Measurements from ENCODE around the gene HERPUD2.

Gene HERPUD2

DNA sequence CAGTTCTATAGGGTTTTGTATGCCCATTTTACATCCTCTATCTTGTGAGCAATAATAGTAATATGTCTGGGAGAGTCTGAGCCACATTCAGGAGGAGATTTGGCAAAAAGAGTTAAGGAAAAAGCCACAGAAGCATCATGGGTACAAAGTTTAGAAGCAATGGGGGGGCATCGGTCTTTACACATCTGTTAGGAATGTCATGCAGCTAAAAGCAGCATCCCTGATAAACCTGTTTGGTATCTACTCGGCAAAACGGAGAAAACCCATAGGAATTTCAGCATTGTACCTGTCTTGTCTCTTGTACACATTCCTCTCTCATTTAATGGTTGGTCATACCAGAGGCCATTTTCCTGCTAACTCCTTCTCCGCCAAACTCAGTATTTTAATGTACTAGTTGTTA is 12.5 kb upstream of the HERPUD2 start:
- TF ChIP-seq EP300 (IDR thresholded peaks at IDR 0.05; ENCODE audit: borderline replicate concordance) (no peak), ZBTB7A (IDR thresholded peaks at IDR 0.05; ENCODE audit: low read depth) (no peak), CREB1 (IDR thresholded peaks at IDR 0.05; ENCODE audit: low read depth) (no peak), RAD21 (IDR thresholded peaks at IDR 0.05; ENCODE audit: low read depth) (no peak), FOXM1 (IDR thresholded peaks at IDR 0.05; ENCODE audit: borderline replicate concordance, low read depth) (no peak)
- TF ChIP-seq, protein P1, sequence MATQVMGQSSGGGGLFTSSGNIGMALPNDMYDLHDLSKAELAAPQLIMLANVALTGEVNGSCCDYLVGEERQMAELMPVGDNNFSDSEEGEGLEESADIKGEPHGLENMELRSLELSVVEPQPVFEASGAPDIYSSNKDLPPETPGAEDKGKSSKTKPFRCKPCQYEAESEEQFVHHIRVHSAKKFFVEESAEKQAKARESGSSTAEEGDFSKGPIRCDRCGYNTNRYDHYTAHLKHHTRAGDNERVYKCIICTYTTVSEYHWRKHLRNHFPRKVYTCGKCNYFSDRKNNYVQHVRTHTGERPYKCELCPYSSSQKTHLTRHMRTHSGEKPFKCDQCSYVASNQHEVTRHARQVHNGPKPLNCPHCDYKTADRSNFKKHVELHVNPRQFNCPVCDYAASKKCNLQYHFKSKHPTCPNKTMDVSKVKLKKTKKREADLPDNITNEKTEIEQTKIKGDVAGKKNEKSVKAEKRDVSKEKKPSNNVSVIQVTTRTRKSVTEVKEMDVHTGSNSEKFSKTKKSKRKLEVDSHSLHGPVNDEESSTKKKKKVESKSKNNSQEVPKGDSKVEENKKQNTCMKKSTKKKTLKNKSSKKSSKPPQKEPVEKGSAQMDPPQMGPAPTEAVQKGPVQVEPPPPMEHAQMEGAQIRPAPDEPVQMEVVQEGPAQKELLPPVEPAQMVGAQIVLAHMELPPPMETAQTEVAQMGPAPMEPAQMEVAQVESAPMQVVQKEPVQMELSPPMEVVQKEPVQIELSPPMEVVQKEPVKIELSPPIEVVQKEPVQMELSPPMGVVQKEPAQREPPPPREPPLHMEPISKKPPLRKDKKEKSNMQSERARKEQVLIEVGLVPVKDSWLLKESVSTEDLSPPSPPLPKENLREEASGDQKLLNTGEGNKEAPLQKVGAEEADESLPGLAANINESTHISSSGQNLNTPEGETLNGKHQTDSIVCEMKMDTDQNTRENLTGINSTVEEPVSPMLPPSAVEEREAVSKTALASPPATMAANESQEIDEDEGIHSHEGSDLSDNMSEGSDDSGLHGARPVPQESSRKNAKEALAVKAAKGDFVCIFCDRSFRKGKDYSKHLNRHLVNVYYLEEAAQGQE (IDR thresholded peaks at IDR 0.05; ENCODE audit: low read depth) = no peak

DNA sequence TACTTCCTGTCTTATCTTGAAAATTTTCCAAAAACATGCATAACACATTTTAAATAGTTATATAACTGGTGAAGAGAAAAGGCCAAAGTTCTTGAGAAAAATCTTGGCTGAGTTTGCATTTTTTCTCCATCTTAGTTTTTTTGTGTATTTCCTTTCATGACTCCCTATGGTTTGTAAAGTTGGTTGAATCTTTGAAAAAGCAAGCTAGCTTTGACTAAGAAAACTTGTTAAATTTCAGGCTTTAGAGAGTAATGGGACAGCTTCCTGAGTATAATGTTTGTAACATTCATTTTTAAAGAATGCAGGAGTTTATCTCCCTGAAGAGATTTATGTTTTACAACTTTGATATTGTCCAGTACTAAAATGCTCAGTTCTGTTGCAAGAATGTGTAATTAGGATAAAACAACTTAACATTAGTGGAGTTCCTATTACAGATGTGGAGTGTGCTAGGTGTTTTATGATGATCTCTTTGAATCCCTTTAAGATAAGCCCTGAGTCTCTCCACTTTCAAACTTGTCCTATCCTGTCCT is 11.1 kb upstream of the HERPUD2 start:
- TF ChIP-seq CREB1 (IDR thresholded peaks at IDR 0.05; ENCODE audit: low read depth) = no peak
- no peak for TF ChIP-seq ZBTB7A (IDR thresholded peaks at IDR 0.05; ENCODE audit: low read depth)
- no peak for TF ChIP-seq YY1 (IDR thresholded peaks at IDR 0.05; ENCODE audit: low read depth)
- no peak for TF ChIP-seq FOXM1 (IDR thresholded peaks at IDR 0.05; ENCODE audit: borderline replicate concordance, low read depth)
- TF ChIP-seq EP300 (IDR thresholded peaks at IDR 0.05; ENCODE audit: borderline replicate concordance) = no peak
- TF ChIP-seq EGR1 (IDR thresholded peaks at IDR 0.05) = no peak
- TF ChIP-seq, protein P2, sequence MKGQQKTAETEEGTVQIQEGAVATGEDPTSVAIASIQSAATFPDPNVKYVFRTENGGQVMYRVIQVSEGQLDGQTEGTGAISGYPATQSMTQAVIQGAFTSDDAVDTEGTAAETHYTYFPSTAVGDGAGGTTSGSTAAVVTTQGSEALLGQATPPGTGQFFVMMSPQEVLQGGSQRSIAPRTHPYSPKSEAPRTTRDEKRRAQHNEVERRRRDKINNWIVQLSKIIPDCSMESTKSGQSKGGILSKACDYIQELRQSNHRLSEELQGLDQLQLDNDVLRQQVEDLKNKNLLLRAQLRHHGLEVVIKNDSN (IDR thresholded peaks at IDR 0.05) = no peak
- TF ChIP-seq TCF12 (IDR thresholded peaks at IDR 0.05; ENCODE audit: low read depth) = no peak
- no peak for TF ChIP-seq NFIC (IDR thresholded peaks at IDR 0.05)
- no peak for TF ChIP-seq TAF1 (IDR thresholded peaks at IDR 0.05; ENCODE audit: low read depth)
- TF ChIP-seq TEAD4 (IDR thresholded peaks at IDR 0.05) = no peak
- TF ChIP-seq, protein P3, sequence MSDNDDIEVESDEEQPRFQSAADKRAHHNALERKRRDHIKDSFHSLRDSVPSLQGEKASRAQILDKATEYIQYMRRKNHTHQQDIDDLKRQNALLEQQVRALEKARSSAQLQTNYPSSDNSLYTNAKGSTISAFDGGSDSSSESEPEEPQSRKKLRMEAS (IDR thresholded peaks at IDR 0.05) = no peak

DNA sequence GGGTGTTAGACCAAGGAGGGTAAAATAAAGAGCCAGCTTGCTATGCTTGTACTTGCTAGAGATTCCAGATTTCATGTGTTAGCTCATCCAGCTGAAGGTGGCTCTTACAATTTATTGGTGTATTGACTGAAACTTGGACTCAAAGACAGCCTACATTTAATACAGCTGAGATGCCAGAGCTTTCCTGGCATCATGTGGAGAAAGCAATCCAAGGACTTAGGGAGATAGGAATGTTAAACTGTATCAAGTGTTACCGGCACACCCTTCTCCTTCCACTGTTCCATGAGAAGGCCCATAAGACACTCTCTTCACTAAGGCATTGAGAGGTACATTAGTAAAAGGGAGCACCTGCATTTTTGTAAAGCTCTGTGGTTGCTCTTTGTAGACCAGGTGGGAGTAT is 9.3 kb upstream of the HERPUD2 start:
- no peak for TF ChIP-seq NFIC (IDR thresholded peaks at IDR 0.05)

DNA sequence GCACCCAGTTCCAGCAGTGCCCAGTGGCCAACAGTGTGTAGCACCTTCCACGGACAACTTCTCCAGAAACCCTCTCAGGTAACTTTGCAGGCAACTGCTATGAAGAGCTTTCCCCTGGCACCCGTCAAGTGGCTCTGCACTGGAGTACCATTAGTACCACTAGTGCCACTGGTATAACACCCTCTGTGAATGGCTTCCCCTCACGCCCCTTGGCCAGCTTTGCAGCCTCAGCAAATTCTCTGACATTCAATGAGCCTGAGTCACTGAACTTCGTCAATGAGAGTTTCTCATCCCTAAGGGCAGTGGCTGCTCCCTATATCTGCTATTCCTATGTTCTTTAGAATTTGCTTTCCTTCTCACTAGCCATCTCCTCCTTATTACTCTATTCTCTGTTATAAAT is 7.6 kb upstream of the HERPUD2 start:
- no peak for TF ChIP-seq YY1 (IDR thresholded peaks at IDR 0.05; ENCODE audit: low read depth)
- no peak for TF ChIP-seq CEBPB (IDR thresholded peaks at IDR 0.05)
- no peak for TF ChIP-seq NFIC (IDR thresholded peaks at IDR 0.05)
- no peak for TF ChIP-seq ZBTB7A (IDR thresholded peaks at IDR 0.05; ENCODE audit: low read depth)
- TF ChIP-seq, protein P2 (IDR thresholded peaks at IDR 0.05) = no peak
- TF ChIP-seq TCF12 (IDR thresholded peaks at IDR 0.05; ENCODE audit: low read depth) = no peak
- TF ChIP-seq RAD21 (IDR thresholded peaks at IDR 0.05; ENCODE audit: low read depth) = no peak
- no peak for TF ChIP-seq EGR1 (IDR thresholded peaks at IDR 0.05)

DNA sequence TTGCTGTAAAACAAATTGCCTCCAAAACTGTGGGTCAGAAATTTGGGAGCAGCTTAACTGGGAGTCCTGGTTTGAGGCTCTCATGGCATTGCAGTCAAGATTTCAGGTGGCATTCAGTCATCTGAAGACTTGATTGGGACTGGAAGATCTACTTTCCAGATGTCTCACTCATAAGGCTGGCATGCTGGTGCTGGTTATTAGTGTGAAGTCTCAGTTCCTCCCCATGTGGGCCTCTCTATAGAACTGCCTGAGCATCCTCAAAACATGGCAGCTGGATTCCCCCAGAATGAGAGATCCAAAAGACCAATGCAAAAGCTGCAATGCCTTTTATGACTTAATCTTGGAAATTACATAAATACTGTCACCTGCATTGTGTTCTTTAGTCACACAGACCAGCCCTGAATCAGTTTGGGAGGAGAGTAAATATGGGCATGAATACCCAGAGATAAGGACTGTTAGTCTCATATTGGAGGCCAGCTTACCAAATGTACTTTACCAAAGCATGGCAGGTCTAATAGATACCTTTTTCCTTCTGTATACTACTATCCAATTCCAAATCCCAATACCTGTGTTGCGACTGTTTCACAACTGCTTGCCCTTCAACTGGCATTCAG is 6.5 kb upstream of the HERPUD2 start:
- TF ChIP-seq TEAD4 (IDR thresholded peaks at IDR 0.05) (no peak), FOXM1 (IDR thresholded peaks at IDR 0.05; ENCODE audit: borderline replicate concordance, low read depth) (no peak), YY1 (IDR thresholded peaks at IDR 0.05; ENCODE audit: low read depth) (no peak), EP300 (IDR thresholded peaks at IDR 0.05; ENCODE audit: borderline replicate concordance) (no peak), TAF1 (IDR thresholded peaks at IDR 0.05; ENCODE audit: low read depth) (no peak), EGR1 (IDR thresholded peaks at IDR 0.05) (no peak), RAD21 (IDR thresholded peaks at IDR 0.05; ENCODE audit: low read depth) (no peak), CREB1 (IDR thresholded peaks at IDR 0.05; ENCODE audit: low read depth) (no peak), ZBTB7A (IDR thresholded peaks at IDR 0.05; ENCODE audit: low read depth) (no peak), NFIC (IDR thresholded peaks at IDR 0.05) (no peak), TCF12 (IDR thresholded peaks at IDR 0.05; ENCODE audit: low read depth) (no peak), CEBPB (IDR thresholded peaks at IDR 0.05) (no peak)
- TF ChIP-seq, protein P2 (IDR thresholded peaks at IDR 0.05) = no peak
- TF ChIP-seq, protein P1 (IDR thresholded peaks at IDR 0.05; ENCODE audit: low read depth) = no peak
- TF ChIP-seq, protein P3 (IDR thresholded peaks at IDR 0.05) = no peak

DNA sequence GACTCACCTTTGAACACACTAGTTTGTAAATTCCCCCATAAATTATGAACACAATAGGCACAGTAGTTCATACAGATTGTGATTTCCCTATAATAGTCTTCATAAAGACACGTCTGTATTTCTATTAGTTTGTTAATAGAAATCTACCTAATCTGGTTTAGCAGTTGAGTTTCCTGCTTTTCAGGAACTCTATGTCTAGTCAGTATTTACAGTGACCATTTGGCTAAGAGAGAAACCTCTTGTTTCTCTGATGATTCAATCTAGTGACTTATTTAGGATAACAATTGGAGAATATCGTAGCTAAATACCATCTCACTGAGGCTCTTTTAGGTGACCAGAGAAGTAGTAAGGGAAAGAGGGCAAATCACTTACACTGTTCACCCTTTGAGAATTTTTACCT is 5.9 kb upstream of the HERPUD2 start:
- no peak for TF ChIP-seq RAD21 (IDR thresholded peaks at IDR 0.05; ENCODE audit: low read depth)
- TF ChIP-seq FOXM1 (IDR thresholded peaks at IDR 0.05; ENCODE audit: borderline replicate concordance, low read depth) = no peak
- TF ChIP-seq EGR1 (IDR thresholded peaks at IDR 0.05) = no peak
- TF ChIP-seq TAF1 (IDR thresholded peaks at IDR 0.05; ENCODE audit: low read depth) = no peak
- no peak for TF ChIP-seq TCF12 (IDR thresholded peaks at IDR 0.05; ENCODE audit: low read depth)
- no peak for TF ChIP-seq TEAD4 (IDR thresholded peaks at IDR 0.05)
- TF ChIP-seq, protein P1 (IDR thresholded peaks at IDR 0.05; ENCODE audit: low read depth) = no peak
- TF ChIP-seq NFIC (IDR thresholded peaks at IDR 0.05) = no peak
- TF ChIP-seq, protein P3 (IDR thresholded peaks at IDR 0.05) = no peak
- TF ChIP-seq CEBPB (IDR thresholded peaks at IDR 0.05) = no peak
- TF ChIP-seq CREB1 (IDR thresholded peaks at IDR 0.05; ENCODE audit: low read depth) = no peak
- TF ChIP-seq EP300 (IDR thresholded peaks at IDR 0.05; ENCODE audit: borderline replicate concordance) = no peak
- no peak for TF ChIP-seq YY1 (IDR thresholded peaks at IDR 0.05; ENCODE audit: low read depth)
- no peak for TF ChIP-seq ZBTB7A (IDR thresholded peaks at IDR 0.05; ENCODE audit: low read depth)
- TF ChIP-seq, protein P2 (IDR thresholded peaks at IDR 0.05) = no peak

Data from Ishikawa (cell line).